Hematopoietic multipotent progenitor cell treated with erythropoietin and hydrocortisone succinate and interleukin-3 and kit ligand, for 17 days (in vitro differentiated cells): ENCODE data around the gene MYO5B.

Experiments used
- DNase-seq: peaks from one replicate; pipeline ENCODE4 v3.0.0-alpha.2; 2015; ENCODE audit warnings: low spot score

MYO5B gene

GRCh38 chr18:50069422-50069821, 125.5 kb downstream of the MYO5B start:
- DNase-seq: no peak

GRCh38 chr18:50065527-50065926, 129.4 kb downstream of the MYO5B start:
- DNase-seq: no peak

- DNase-seq: no peak
Measured at GRCh38 chr18:50065039-50065438, 129.9 kb downstream of the MYO5B start.

- no peak for DNase-seq
Measured at GRCh38 chr18:50061876-50062517, 132.9 kb downstream of the MYO5B start.

GRCh38 chr18:50060822-50061221, 134.1 kb downstream of the MYO5B start:
- no peak for DNase-seq

- no peak for DNase-seq
Measured at GRCh38 chr18:50058731-50059130, 136.2 kb downstream of the MYO5B start.

GRCh38 chr18:50057009-50057408, 137.9 kb downstream of the MYO5B start:
- DNase-seq: no peak

- no peak for DNase-seq
Measured at GRCh38 chr18:50056185-50056584, 138.8 kb downstream of the MYO5B start.

- DNase-seq: no peak
Measured at GRCh38 chr18:50055488-50055887, 139.5 kb downstream of the MYO5B start.

- DNase-seq: no peak
Measured at GRCh38 chr18:50053111-50053510, 141.8 kb downstream of the MYO5B start.

- no peak for DNase-seq
Measured at GRCh38 chr18:50051288-50051687, 143.7 kb downstream of the MYO5B start.

GRCh38 chr18:50045126-50045525, 149.8 kb downstream of the MYO5B start:
- DNase-seq: no peak

- DNase-seq: no peak
Measured at GRCh38 chr18:50044402-50044801, 150.5 kb downstream of the MYO5B start.

GRCh38 chr18:50042611-50043010, 152.3 kb downstream of the MYO5B start:
- no peak for DNase-seq

- DNase-seq: no peak
Measured at GRCh38 chr18:50039746-50040145, 155.2 kb downstream of the MYO5B start.

GRCh38 chr18:50038448-50038847, 156.5 kb downstream of the MYO5B start:
- no peak for DNase-seq

GRCh38 chr18:50034029-50034428, 160.9 kb downstream of the MYO5B start:
- no peak for DNase-seq

- no peak for DNase-seq
Measured at GRCh38 chr18:50033004-50033403, 161.9 kb downstream of the MYO5B start.

- DNase-seq: no peak
Measured at GRCh38 chr18:50030146-50030545, 164.8 kb downstream of the MYO5B start.

GRCh38 chr18:50027996-50028395, 167.0 kb downstream of the MYO5B start:
- no peak for DNase-seq

GRCh38 chr18:50024466-50024865, 170.5 kb downstream of the MYO5B start:
- DNase-seq: no peak

GRCh38 chr18:50022985-50023384, 172.0 kb downstream of the MYO5B start:
- DNase-seq: no peak

- DNase-seq: no peak
Measured at GRCh38 chr18:50014606-50015005, 180.3 kb downstream of the MYO5B start.

- no peak for DNase-seq
Measured at GRCh38 chr18:50013363-50014138, 181.4 kb downstream of the MYO5B start.
